Muscle of leg (tissue), 11 donors: ENCODE measurements around the gene DDX3X. TPM values are rescaled to one million over a fixed set of nuclear protein-coding genes. Genes with fewer than 3 reads are reported as not detected.
A peak's percentile ranks its signal among the peaks of the same experiment; 100 is the strongest.
"Not testable (repeated sequence)": the region's sequence is repeated elsewhere in the genome, so short reads cannot be mapped to it uniquely, and the experiment has no call there.

Experiments used
- DNase-seq: peaks from one replicate; pipeline ENCODE4 v3.0.0; 2013
- H3K27ac ChIP-seq: one replicate; pipeline ENCODE4 v1.5.1; 2013; ENCODE audit warnings: mild to moderate bottlenecking, low read length, control low read depth
- H3K27me3 ChIP-seq: one replicate; pipeline ENCODE4 v1.6.1; 2013; ENCODE audit warnings: low read length; ENCODE audit not compliant: control insufficient read depth, insufficient read depth
- H3K36me3 ChIP-seq: one replicate; pipeline ENCODE4 v1.6.1; 2013; ENCODE audit warnings: low read length; ENCODE audit not compliant: control insufficient read depth, insufficient read depth
- H3K4me1 ChIP-seq: one replicate; pipeline ENCODE4 v1.6.1; 2013; ENCODE audit warnings: low read length; ENCODE audit not compliant: control insufficient read depth, insufficient read depth
- H3K4me3 ChIP-seq: one replicate; pipeline ENCODE4 v1.5.1; 2013; ENCODE audit warnings: low read length, control low read depth
- H3K9me3 ChIP-seq: replicated peaks from 2 replicates; pipeline ENCODE4 v1.6.1; 2013; ENCODE audit warnings: low read depth, low read length; ENCODE audit not compliant: control insufficient read depth
- WGBS: methylation state at CpG from one replicate; pipeline ENCODE4 v1.1.5; 2013; ENCODE audit warnings: missing lambda C conversion rate; ENCODE audit not compliant: insufficient coverage; 5-methylcytosine and 5-hydroxymethylcytosine counted together
- polyA plus RNA-seq, 8 donors: library from polyadenylated mRNA; unstranded; fragments of 120-200 nt; gene quantifications; one replicate each; pipeline versions ENCODE4 v1.2.1 to v1.2.3, GENCODE V29; 2013; ENCODE audit warnings: inconsistent platforms in 1 of 8, low replicate concordance in 1 of 8; ENCODE audit not compliant: insufficient read length in 8 of 8, insufficient read depth in 1 of 8
- total RNA-seq: library from RNA; stranded (reverse); fragments of 120-200 nt; gene quantifications from one replicate; pipeline ENCODE4 v1.2.4, GENCODE V29; 2013

Gene DDX3X
- total and polyA plus RNA-seq, 9 donors, result 73.4 to 145 (median 119) TPM

- Histone ChIP-seq H3K4me1 (no peaks in the 10 kb centered on the region), H3K9me3 (no peaks in the 10 kb centered on the region), H3K4me3 (no peak overlapping the region), H3K36me3 (no peaks in the 10 kb centered on the region), H3K27me3 (peaks cover 32% of the 10 kb centered on the region), H3K27ac (no peak overlapping the region)
- no CpG with 5 or more reads among the region's 1 CpG for WGBS
- no peak for DNase-seq
These were observed 72.2 kb downstream of the DDX3X start for GRCh38 chrX:41406201-41406600.

GRCh38 chrX:41407816-41408215 is 73.9 kb downstream of the DDX3X start:
- Histone ChIP-seq H3K9me3 (no peaks in the 10 kb centered on the region), H3K27ac (no peak overlapping the region), H3K4me1 (no peaks in the 10 kb centered on the region), H3K36me3 (no peaks in the 10 kb centered on the region), H3K4me3 (no peak overlapping the region), H3K27me3 (peaks cover 34% of the 10 kb centered on the region)
- WGBS, result 55% methylated on average over 1 of the region's 4 CpGs
- no peak for DNase-seq

GRCh38 chrX:41408576-41408975 is 74.6 kb downstream of the DDX3X start:
- 86% methylated on average over 9 of the region's 9 CpGs for WGBS
- no peak overlapping the region for H3K27ac ChIP-seq
- no peaks in the 10 kb centered on the region for H3K9me3 ChIP-seq

GRCh38 chrX:41409006-41409405 is 75.0 kb downstream of the DDX3X start:
- H3K4me3 ChIP-seq, result no peak overlapping the region
- WGBS, result 100% methylated on average over 2 of the region's 5 CpGs
- H3K9me3 ChIP-seq, result no peaks in the 10 kb centered on the region
- no peaks in the 10 kb centered on the region for H3K36me3 ChIP-seq
- no peak overlapping the region for H3K27ac ChIP-seq
- no peak for DNase-seq
- peaks cover 33% of the 10 kb centered on the region for H3K27me3 ChIP-seq
- no peaks in the 10 kb centered on the region for H3K4me1 ChIP-seq

More at GRCh38 chrX:41408576-41408975, 74.6 kb downstream of the DDX3X start:
- H3K36me3 ChIP-seq, result no peaks in the 10 kb centered on the region
- no peaks in the 10 kb centered on the region for H3K4me1 ChIP-seq
- H3K27me3 ChIP-seq, result peaks cover 34% of the 10 kb centered on the region
- no peak overlapping the region for H3K4me3 ChIP-seq
- no peak for DNase-seq

GRCh38 chrX:41411222-41411621 is 77.3 kb downstream of the DDX3X start:
- H3K36me3 ChIP-seq, H3K4me3 ChIP-seq, DNase-seq, H3K27ac ChIP-seq, H3K9me3 ChIP-seq, H3K4me1 ChIP-seq: not testable (repeated sequence)
- no CpG with 5 or more reads among the region's 10 CpGs for WGBS
- H3K27me3 ChIP-seq, result peaks cover 29% of the 10 kb centered on the region

- Histone ChIP-seq H3K27me3 (peaks cover 25% of the 10 kb centered on the region), H3K4me3 (no peak overlapping the region), H3K4me1 (no peaks in the 10 kb centered on the region), H3K27ac (no peak overlapping the region), H3K9me3 (no peaks in the 10 kb centered on the region), H3K36me3 (no peaks in the 10 kb centered on the region)
- WGBS, result 74% methylated on average over 3 of the region's 9 CpGs
- peak; percentile 2 for DNase-seq
These were observed 78.5 kb downstream of the DDX3X start for GRCh38 chrX:41412261-41413081.

Other genes with a start within 250 kb of the DDX3X start
- 60.8 TPM for gene USP9X, start 248.7 kb upstream of the DDX3X start, total RNA-seq
- 10 to 100 TPM; 33.5 to 55.2 (median 44.0) TPM for gene USP9X, start 248.7 kb upstream of the DDX3X start, polyA plus RNA-seq
- gene NYX, start 113.2 kb downstream of the DDX3X start, total RNA-seq, result not detected
- gene NYX, start 113.2 kb downstream of the DDX3X start, polyA plus RNA-seq, result not detected